IMR-90 (cell line): ENCODE results near the gene DBP. TPM values are rescaled to one million over a fixed set of nuclear protein-coding genes. Genes with fewer than 3 reads are reported as not detected.

Source experiments
- ATAC-seq: fragments of 200-7000 bp; cut with Tn5 transposase; 2 replicates; pipeline ENCODE4 v1.9.1; 2020; ENCODE audit warnings: low read depth, mild to moderate bottlenecking, moderate library complexity
- BruUV-seq: library from RNA; stranded (reverse); fragments of 400-500 nt; replicated peaks from 2 replicates; lab custom pipeline; 2021; lab: Mats Ljungman, UMichigan
- CTCF ChIA-PET: fragments of 300-600 bp; formaldehyde crosslinking; extraction: SDS; loops from one replicate; lab custom pipeline; 2021; ENCODE audit warnings: antibody characterized with exemption; lab: Yijun Ruan, JAX
- POLR2A ChIA-PET: fragments of 300-600 bp; sonication (Branson Sonifier 250); formaldehyde crosslinking; loops from one replicate; lab custom pipeline; 2022; ENCODE audit warnings: antibody characterized with exemption; ENCODE audit not compliant: unreplicated experiment; lab: Charles Lee
- DNase-seq: peaks from one replicate; pipeline ENCODE4 v3.0.0; 2013
- H2AFZ ChIP-seq: replicated peaks from 2 replicates; pipeline ENCODE3; 2013; ENCODE audit warnings: low read length, mild to moderate bottlenecking; ENCODE audit not compliant: poor library complexity
- H2AK5ac ChIP-seq: 2 replicates; pipeline ENCODE4 v1.6.1; 2013; ENCODE audit warnings: low read depth, low read length, inconsistent platforms
- H2AK9ac ChIP-seq: replicated peaks from 2 replicates; pipeline ENCODE3; 2013; ENCODE audit warnings: mild to moderate bottlenecking, low read depth, low read length, moderate library complexity; ENCODE audit not compliant: poor library complexity
- H2BK120ac ChIP-seq: 2 replicates; pipeline ENCODE4 v1.6.1; 2013; ENCODE audit warnings: low read depth, low read length, inconsistent platforms
- H2BK15ac ChIP-seq: 3 replicates; pipeline ENCODE4 v1.6.1; 2013; ENCODE audit warnings: low read depth, low read length, inconsistent platforms
- H2BK20ac ChIP-seq: 2 replicates; pipeline ENCODE4 v1.6.1; 2013; ENCODE audit warnings: low read depth, mild to moderate bottlenecking, inconsistent platforms, low read length, moderate library complexity
- H2BK5ac ChIP-seq: 2 replicates; pipeline ENCODE4 v1.6.1; 2013; ENCODE audit warnings: mild to moderate bottlenecking, low read depth, low read length, inconsistent platforms; ENCODE audit not compliant: poor library complexity, severe bottlenecking
- H3K14ac ChIP-seq: replicated peaks from 2 replicates; pipeline ENCODE4 v1.6.1; 2013; ENCODE audit warnings: low read depth, low read length, inconsistent platforms
- H3K18ac ChIP-seq: 2 replicates; pipeline ENCODE4 v1.6.1; 2013; ENCODE audit warnings: low read depth, low read length, control low read depth
- H3K23ac ChIP-seq: 2 replicates; pipeline ENCODE4 v1.6.1; 2013; ENCODE audit warnings: low read depth, low read length, inconsistent platforms
- H3K27ac ChIP-seq: 2 replicates; pipeline ENCODE4 v1.5.1; 2013; ENCODE audit warnings: mild to moderate bottlenecking, control low read depth, low read length; ENCODE audit not compliant: insufficient read depth
- H3K27me3 ChIP-seq: 2 replicates; pipeline ENCODE4 v1.6.1; 2013; ENCODE audit warnings: low read length; ENCODE audit not compliant: control insufficient read depth, insufficient read depth
- H3K36me3 ChIP-seq: 2 replicates; pipeline ENCODE4 v1.6.1; 2013; ENCODE audit warnings: low read length, mixed read lengths; ENCODE audit not compliant: control insufficient read depth, insufficient read depth
- H3K4ac ChIP-seq: 2 replicates; pipeline ENCODE4 v1.6.1; 2013; ENCODE audit warnings: low read depth, low read length, inconsistent platforms
- H3K4me1 ChIP-seq: 2 replicates; pipeline ENCODE4 v1.6.1; 2013; ENCODE audit warnings: low read length, mixed read lengths; ENCODE audit not compliant: control insufficient read depth, insufficient read depth
- H3K4me2 ChIP-seq: 2 replicates; pipeline ENCODE4 v1.6.1; 2013; ENCODE audit warnings: low read depth, mild to moderate bottlenecking, control low read depth, low read length, moderate library complexity
- H3K4me3 ChIP-seq: 2 replicates; pipeline ENCODE4 v1.5.1; 2013; ENCODE audit warnings: low read depth, mild to moderate bottlenecking, control low read depth, low read length, moderate library complexity; ENCODE audit not compliant: insufficient read depth
- H3K56ac ChIP-seq: 2 replicates; pipeline ENCODE4 v1.6.1; 2013; ENCODE audit warnings: low read length, inconsistent platforms; ENCODE audit not compliant: insufficient read depth; ENCODE audit errors: extremely low read depth
- H3K79me1 ChIP-seq, 2 experiments: 2 replicates each; pipeline ENCODE4 v1.6.1; 2013; ENCODE audit warnings: low read length in 2 of 2, inconsistent platforms in 1 of 2, low read depth in 1 of 2
- H3K9ac ChIP-seq: 2 replicates; pipeline ENCODE4 v1.6.1; 2013; ENCODE audit warnings: low read depth, low read length, control low read depth
- H3K9me1 ChIP-seq: 2 replicates; pipeline ENCODE4 v1.6.1; 2013; ENCODE audit warnings: low read length, inconsistent platforms; ENCODE audit not compliant: insufficient read depth
- H3K9me3 ChIP-seq: 2 replicates; pipeline ENCODE4 v1.6.1; 2013; ENCODE audit warnings: low read length; ENCODE audit not compliant: control insufficient read depth, insufficient read depth
- H4K20me1 ChIP-seq: 2 replicates; pipeline ENCODE4 v1.6.1; 2013; ENCODE audit warnings: low read length, inconsistent platforms; ENCODE audit not compliant: insufficient read depth
- H4K5ac ChIP-seq: 2 replicates; pipeline ENCODE4 v1.6.1; 2013; ENCODE audit warnings: mild to moderate bottlenecking, low read depth, low read length, control low read depth
- H4K8ac ChIP-seq, 2 experiments: 2 replicates each; pipeline ENCODE4 v1.6.1; 2013; ENCODE audit warnings: low read depth in 2 of 2, low read length in 2 of 2, control low read depth in 1 of 2, inconsistent platforms in 1 of 2
- H4K91ac ChIP-seq: 2 replicates; pipeline ENCODE4 v1.6.1; 2013; ENCODE audit warnings: low read depth, low read length, inconsistent platforms; ENCODE audit not compliant: insufficient read depth
- FOS ChIP-seq: fragments of 150-350 bp; IDR thresholded peaks from 2 replicates; pipeline ENCODE4 v1.6.1; 2016; ENCODE audit warnings: low read depth, low read length
- MAZ ChIP-seq: IDR thresholded peaks from 2 replicates; pipeline ENCODE4 v1.6.1; 2012; ENCODE audit warnings: low read depth, mild to moderate bottlenecking, low read length, improper control_type of control experiment, moderate library complexity, borderline replicate concordance
- MXI1 ChIP-seq: IDR thresholded peaks from 2 replicates; pipeline ENCODE4 v1.6.1; 2012; ENCODE audit warnings: low read depth, mild to moderate bottlenecking, low read length, moderate library complexity, borderline replicate concordance
- RAD21 ChIP-seq: IDR thresholded peaks from 2 replicates; pipeline ENCODE4 v1.6.1; 2012; ENCODE audit warnings: low read length, improper control_type of control experiment
- WGBS, 2 experiments: methylation state at CpG; one replicate each; pipeline versions ENCODE4 v1.1.5 to v1.1.7; 2013; ENCODE audit warnings: missing lambda C conversion rate in 2 of 2; ENCODE audit not compliant: insufficient read length in 1 of 2; ENCODE audit errors: extremely low coverage in 2 of 2; 5-methylcytosine and 5-hydroxymethylcytosine counted together
- dilution Hi-C: fragments of 300-500 bp; cut with HindIII; formaldehyde crosslinking; loops from one replicate; pipeline ENCODE4 v1.14.3; 2018; ENCODE audit warnings: low sequenced_read_pairs; ENCODE audit not compliant: unreplicated experiment
- in situ Hi-C: fragments of 300-500 bp; cut with MboI; formaldehyde crosslinking; loops from 3 replicates; pipeline ENCODE4 v1.14.3; 2019; ENCODE audit warnings: low sequenced_read_pairs, inconsistent platforms, mixed read lengths
- intact Hi-C: fragments of 100-400 bp; cut with micrococcal nuclease; formaldehyde crosslinking; loops from 2 replicates; pipeline ENCODE4 v1.10.0; 2022
- polyA plus RNA-seq, 3 experiments: library from polyadenylated mRNA; depleted of rRNA; stranded (reverse); fragments of >200 nt; gene quantifications; 2 replicates each; pipeline ENCODE4 v1.2.3, GENCODE V29; 2012; ENCODE audit warnings: low replicate concordance in 1 of 3
- total RNA-seq: library from RNA; depleted of rRNA; stranded (reverse); fragments of >200 nt; gene quantifications from 2 replicates; pipeline ENCODE4 v1.2.3, GENCODE V29; 2012

DBP gene
- total and polyA plus RNA-seq, 2 of the 4 experiments (the other 2 are of a cell fraction), result 3.0 to 3.6 TPM

- no peak overlapping the region for H2BK20ac ChIP-seq
- H4K5ac ChIP-seq, result peak overlapping the region; percentile 66; the same call in 1 of the 2 replicates
- peak overlapping the region; percentile 91 for H3K4ac ChIP-seq
- intact Hi-C loops, result no loop called here
- H2BK15ac ChIP-seq, result 0 out of 3 replicates have a peak overlapping the region, but pooled peaks have one; percentile 17
- peak overlapping the region; percentile 75 for H2BK5ac ChIP-seq
- in situ Hi-C loops, result no loop called here
- peak overlapping the region; percentile 94 for H2AK9ac ChIP-seq
- peak; percentile 80; the same call in 1 of the 2 replicates for TF ChIP-seq MAZ
- TF ChIP-seq FOS, result no peak
- TF ChIP-seq MXI1, result 0 out of 2 replicates have a peak, but pooled peaks have one; percentile 16
- no peak for TF ChIP-seq RAD21
- ATAC-seq (peak; percentile 89), DNase-seq (peak; percentile 97)
- no peaks in the 10 kb centered on the region for H4K20me1 ChIP-seq
- no CpG with 5 or more reads among the region's 40 CpGs for WGBS, 2 experiments
- no peaks in the 10 kb centered on the region for H3K27me3 ChIP-seq
- H3K56ac ChIP-seq, result peak overlapping the region; percentile 82
- peak overlapping the region; percentile 87 for H3K9ac ChIP-seq
- dilution Hi-C loops, result no loop called here
- H3K9me3 ChIP-seq, result no peaks in the 10 kb centered on the region
- peak overlapping the region; percentile 34; the same call in 1 of the 2 replicates for H3K18ac ChIP-seq
- BruUV-seq, result no TSS peak
- H4K8ac ChIP-seq, result peak overlapping the region; percentile 88 to 94
- H2AK5ac ChIP-seq, result peak overlapping the region; percentile 38
- CTCF ChIA-PET, result no interaction called here
- peaks cover 4% of the 10 kb centered on the region for H3K9me1 ChIP-seq
- H3K4me2 ChIP-seq, result peak overlapping the region; percentile 90
- peak overlapping the region; percentile 77; the same call in 1 of the 2 replicates for H3K23ac ChIP-seq
- 0 out of 2 replicates have a peak overlapping the region, but pooled peaks have one; percentile 38 for H2BK120ac ChIP-seq
- POLR2A ChIA-PET, result interaction anchor here (0.6 kb wide), 1 partner anchor 250 kb away, joined by 17 read pairs; no protein-coding TSS in a partner anchor
- H3K4me1 ChIP-seq, result peaks cover 7% of the 10 kb centered on the region
- peak overlapping the region; percentile 84 for H3K27ac ChIP-seq
- H2AFZ ChIP-seq, result peak overlapping the region; percentile 87
- H3K4me3 ChIP-seq, result peak overlapping the region; percentile 49
- H4K91ac ChIP-seq, result peak overlapping the region; percentile 84
- peaks cover 13 to 35% of the 10 kb centered on the region in 2 experiments for H3K79me1 ChIP-seq
- H3K14ac ChIP-seq, result peak overlapping the region; percentile 91
- H3K36me3 ChIP-seq, result peaks cover 6% of the 10 kb centered on the region; the same call in 1 of the 2 replicates
These were observed 13.0 kb downstream of the DBP start for GRCh38 chr19:48624067-48624594.
